HG02973 (cell line): ENCODE data around the gene RSPH3.
"Not testable (repeated sequence)": the region's sequence is repeated elsewhere in the genome, so short reads cannot be mapped to it uniquely, and the experiment has no call there.

ENCODE experiments used
- ATAC-seq: cut with Tn5 transposase; IDR thresholded peaks from one replicate; pipeline ENCODE4 v1.9.1; 2021; ENCODE audit warnings: moderate library complexity; ENCODE audit not compliant: unreplicated experiment

RSPH3 gene

DNA sequence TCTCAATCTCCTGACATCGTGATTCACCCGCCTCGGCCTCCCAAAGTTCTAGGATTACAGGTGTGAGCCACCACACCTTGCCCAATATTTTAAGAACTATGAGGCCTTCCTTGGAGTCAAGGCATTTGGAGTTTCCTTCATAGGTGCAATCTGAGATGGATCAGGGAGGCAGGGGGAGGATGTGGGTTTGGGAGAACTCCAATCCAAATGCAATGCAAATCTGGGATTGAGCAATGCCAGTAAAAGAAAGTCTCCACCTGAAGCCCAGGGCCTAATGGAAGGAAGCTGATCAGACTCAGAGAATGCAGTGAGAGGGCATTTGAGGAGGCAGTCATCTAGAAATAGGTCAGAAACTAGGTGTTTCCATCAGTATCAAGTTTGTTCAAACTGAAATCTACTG is 21.2 kb downstream of the RSPH3 start:
- no peak for ATAC-seq

DNA sequence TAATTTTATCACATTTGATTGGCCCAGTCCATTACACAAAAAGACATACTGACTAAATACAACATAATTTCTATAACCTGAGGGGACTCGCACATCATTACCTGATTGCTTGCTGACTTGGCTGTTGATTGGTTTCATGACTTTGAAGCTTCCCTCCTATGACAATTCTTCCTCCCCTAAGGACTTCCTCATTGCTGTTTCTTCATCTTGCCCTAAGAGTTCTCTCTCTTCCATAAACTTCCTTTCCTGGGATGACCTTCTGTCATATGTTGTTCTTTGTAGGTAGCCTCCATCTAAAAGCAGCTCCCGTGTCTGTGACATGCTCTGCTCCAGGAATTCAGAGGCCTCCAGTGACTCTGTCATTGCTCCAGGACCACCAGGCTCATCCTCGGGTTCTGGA is 22.6 kb downstream of the RSPH3 start:
- ATAC-seq, result no peak

DNA sequence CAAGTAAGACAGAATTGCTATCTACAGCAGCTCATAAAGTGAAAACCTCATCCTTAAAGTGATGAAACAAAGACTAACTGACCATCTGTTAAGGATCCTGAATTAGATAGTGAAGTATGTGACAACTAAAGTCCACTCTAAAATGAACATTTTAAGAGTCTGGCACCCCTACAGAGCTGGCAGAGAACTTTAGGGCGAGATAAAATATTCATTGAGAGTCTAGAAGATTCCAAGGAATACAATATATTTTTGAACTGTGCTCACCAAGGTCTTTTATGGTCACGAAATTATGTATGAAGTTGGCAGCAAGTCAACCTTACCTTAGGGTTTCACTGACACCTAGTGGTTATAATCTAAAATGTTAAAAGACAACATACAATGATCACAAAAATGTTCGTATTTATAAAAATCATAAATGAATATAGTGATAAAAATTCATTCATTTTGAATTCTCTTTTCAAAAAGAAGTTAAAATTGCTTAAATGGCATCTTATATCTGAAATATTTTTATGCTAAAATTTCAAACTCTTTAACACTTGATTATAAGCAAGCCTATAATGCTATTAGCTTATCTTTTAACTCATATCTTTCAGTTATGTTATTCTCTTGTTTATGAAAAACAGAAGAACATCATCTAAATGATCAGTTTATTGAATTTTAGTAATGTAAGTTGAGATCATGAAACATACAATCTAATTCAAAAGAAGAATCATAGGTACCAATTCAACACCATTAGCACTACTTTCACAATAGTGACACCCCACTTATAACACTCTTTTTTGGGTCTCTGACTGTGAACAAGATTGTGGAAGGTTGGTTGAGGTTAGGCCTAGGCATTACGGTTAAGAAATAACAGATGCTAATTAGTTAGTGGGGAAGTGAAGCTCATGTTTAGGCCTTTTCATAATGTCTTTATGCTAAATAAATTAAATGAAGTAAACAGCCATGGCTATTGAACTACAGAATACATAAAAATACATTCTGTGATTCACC is 27.5 kb downstream of the RSPH3 start:
- ATAC-seq, result no peak

DNA sequence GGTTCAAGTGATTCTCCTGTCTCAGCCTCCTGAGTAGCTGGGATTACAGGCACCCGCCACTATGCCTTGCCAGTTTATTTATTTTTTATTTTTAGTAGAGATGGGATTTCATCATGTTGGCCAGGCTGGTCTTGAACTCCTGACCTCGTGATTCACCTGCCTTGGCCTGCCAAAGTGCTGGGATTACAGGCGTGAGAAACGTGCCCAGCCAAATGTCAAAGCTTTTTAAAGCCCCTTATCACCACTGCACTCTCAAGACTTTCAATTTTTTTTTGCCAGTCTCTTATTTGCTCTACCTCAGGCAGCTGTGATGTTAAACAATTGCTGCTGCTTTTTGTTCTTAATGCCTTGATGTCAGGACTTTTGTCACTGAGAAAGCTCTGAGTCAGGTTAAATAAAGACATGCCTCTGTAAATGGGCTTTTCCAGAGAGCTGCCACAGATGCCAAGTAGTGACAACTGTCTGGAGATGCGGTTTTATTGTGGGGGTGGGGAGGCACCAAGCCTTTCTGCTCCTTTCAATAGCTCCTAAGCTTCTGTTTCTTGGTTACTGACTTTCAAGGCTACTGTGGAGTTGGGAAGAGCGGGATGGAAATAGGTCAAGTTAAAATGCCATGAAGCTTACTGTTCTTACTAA is 29.2 kb downstream of the RSPH3 start:
- no peak for ATAC-seq

DNA sequence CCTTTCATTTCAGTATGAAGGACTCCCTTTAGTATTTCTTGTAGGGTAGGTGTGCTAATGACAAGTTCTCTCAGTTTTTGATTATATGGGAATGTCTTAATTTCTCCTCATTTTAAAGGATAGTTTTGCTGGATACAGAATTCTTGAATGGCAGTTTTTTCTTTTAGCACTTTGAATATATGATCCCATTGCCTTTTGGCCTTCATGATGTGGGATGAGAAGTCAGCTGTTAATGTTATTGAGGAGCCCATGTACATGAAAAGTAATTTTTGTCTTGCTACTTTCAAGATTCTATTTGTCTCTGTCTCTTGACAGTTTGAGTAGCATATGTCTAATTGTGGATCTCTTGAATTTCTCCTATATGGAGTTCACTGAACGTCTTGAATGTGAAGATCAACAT is 30.9 kb downstream of the RSPH3 start:
- no peak for ATAC-seq

DNA sequence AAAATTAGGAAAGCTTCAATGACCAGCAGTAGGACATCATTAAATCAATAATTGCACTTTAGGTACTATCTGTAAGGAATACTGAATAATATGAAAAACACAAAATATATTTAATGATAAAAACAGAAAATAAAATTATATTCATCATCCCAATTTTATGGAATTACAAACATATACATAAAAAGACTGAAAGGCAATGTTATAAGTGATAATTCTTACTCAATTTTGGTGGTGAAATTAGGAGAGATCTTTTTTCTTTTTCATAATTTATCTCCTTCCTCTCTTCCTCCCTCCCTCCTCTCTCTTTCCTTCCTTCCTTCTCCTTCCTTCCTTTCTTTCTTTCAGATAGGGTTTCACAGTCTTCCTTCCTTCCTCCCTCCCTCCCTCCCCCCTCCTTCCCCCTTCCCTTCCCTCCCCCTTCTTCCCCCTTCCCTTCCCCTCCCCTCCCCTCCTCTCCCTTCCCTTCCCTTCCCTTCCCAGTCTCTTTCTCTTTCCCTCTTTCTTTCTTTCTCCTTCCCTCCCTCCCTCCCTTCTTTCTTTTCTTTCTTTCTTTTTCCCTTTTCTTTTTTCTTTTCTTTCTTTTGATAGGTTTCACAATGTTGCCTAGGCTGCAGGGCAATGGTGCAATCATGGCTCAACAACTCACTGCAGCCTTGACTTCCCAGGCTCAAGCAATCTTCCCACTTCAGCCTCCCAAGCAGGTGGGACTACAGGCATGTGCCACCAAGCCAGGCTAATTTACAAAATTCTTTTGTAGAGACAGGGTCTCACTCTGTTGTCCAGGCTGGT is 36.8 kb downstream of the RSPH3 start:
- ATAC-seq, result no peak

DNA sequence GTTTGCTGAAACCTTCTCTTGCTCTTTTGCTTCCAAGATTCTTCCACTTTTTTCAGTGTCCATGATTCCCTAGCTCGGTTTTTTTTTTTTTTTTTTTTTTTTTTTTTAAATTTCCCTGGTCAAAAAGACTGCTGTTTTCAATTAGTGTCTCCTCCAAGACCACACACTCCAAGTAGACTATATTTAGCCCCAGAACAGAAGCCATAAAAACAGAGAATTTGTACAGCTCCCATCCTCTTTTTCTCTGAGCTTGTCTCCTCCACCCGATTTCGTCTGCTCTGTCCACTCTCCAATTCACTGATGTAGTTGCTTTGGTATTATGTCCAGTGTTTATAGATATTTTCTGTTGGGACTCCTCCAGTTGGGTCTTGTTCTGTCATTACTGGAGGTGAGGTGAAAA is 37.6 kb downstream of the RSPH3 start:
- ATAC-seq, result no peak

DNA sequence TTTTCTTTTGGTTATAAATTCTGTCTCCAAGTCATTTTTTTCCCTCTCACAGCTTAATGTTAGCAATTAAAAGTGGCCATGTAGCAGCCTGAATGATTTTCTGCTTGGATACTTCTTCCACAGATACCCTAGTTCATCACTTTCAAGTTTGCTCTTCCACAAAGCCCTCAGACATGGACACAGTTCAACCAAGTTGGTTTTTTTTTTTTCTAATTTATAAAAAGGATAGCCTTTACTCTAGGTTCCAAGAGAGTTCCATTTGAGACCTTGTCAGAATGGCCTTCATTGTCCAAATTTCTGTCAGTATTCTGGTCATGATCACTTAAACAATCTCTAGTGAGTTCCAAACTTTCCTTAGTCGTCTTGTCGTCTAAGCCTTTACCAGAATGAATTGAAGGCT is 40.0 kb downstream of the RSPH3 start:
- no peak for ATAC-seq

DNA sequence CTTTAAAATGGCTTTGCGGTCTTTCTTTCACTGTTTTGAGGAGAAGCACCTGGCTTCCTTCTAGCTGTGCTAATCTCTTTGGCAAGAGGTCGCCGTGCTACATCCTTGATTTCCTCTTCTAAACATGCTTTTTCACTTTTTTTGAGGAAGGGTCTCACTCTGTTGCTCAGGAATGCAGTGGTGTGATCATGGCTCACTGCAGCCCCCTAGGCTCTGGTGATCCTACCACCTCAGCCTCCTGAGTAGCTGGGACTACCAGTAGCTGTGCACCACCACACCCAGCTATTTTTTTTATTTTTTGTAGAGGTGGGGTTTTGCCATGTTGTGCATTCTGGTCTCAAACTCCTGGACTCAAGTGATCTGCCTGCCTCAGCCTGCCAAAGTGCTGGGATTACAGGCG is 40.5 kb downstream of the RSPH3 start:
- no peak for ATAC-seq

DNA sequence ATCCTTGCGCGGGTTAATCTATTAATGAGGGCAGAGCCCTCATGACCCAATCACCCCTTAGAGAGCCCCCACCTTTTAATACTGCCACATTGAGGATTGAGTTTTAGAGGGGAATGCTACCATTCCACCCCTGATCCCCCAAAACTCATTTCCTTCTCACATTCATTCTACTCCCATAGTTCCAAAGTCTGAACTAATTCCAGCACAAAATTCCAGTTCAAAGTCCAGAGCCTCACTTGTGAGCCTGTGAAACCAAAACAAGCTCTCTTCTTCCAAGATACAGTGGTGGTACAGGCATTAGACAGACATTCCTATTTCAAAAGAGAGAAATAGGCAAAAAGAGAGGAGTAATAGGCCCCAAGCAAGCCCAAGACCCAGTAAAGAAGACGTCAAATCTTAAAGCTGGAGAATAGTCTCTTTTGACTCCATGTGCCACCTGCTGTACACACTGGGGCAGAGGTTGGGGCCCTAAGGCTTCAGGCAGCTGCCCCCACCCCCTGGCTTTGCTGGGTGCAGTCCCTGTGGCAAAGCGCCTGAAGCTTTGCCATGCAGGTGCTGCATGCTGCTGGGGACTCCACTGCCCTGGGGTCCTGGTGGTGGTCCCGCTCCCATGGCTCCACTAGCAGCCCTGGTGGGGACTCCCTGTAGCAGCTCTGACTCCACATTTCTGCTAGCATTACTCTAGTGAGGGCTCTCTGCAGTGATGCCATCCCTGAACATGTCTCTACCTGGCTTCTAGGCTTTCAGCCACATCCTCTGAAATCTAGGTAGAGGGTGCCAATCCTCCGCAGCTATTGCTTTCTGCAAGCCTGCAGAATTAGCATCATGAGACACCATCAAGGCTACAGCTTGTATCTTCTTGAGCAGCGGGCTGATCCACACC is 41.3 kb downstream of the RSPH3 start:
- ATAC-seq, result no peak

DNA sequence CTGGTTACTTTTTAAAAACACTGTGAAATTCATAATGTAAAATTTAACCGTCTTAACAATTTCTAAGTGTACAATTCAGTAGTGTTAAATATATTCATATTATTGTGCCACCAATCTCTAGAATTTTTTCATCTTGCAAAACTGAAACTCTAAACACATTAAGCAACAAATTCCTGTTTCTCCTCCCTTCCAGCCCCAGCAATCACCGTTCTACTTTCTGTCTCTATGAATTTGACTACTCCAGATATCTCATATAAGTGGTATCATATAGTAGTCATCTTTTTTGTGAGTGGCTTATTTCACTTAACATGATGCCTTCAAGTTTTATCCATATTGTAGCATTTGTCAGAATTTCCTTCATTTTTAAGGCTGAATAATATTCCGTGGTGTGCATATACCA is 44.7 kb downstream of the RSPH3 start:
- ATAC-seq, result no peak

DNA sequence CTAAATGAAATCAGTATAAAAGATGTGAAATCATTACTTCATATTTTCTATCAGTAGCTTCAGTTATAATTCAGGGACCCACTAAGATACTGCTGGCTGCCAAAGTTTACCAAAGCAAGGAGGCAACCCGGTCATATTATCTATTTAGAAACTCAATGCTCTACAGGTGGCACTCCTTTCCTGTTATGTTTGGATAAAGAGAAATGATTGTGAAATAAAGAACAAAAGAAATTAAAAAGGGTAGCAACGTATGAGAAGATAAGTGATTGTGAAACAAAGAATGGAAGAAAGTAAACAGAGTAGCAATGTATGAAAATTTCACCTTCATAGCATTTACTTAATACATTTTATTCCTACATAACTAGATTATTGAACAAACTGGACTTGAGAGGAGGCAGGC is 45.2 kb downstream of the RSPH3 start:
- ATAC-seq, result no peak

DNA sequence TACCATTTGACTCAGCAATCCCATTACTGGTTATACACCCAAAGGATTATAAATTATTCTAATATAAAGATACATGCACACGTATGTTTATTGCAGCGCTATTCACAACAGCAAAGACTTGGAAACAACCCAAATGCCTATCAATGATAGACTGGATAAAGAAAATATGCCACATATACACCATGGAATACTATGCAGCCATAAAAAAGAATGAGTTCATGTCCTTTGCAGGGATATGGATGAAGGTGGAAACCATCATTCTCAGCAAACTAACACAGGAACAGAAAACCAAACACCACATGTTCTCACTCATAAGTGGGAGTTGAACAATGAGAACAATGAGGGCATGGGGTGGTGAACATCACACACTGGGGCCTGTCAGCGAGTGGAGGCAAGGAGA is 48.0 kb downstream of the RSPH3 start:
- ATAC-seq, result not testable (repeated sequence)

DNA sequence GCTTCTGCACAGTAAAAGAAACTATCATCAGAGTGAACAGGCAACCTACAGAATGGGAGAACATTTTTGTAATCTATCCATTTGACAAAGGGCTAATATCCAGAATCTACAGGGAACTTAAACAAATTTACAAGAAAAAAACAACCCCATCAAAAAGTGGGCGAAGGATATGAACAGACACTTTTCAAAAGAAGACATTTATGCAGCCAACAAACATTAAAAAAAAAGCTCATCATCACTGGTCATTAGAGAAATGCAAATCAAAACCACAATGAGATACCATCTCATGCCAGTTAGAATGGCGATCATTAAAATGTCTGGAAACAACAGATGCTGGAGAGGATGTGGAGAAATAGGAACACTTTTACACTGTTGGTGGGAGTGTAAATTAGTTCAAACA is 48.4 kb downstream of the RSPH3 start:
- not testable (repeated sequence) for ATAC-seq

DNA sequence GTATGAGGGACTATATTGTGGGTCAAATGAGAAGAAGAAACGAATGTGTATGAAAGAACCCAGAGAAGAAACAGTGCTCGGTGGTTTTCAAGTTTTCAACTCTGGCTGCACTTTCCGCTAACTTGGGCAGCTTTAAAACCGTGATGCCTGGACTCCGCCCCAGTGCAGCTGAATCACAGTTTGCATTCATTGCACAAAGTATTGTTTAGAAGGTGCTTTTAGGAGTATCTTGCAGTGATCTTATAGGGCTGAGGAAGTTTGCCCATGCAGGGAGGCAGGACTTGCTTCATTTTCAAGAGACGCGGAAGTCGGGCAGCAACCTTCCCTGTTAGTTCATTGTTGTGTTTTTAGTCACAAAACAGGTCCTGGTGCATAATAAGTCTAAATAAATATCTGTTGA is 52.7 kb downstream of the RSPH3 start:
- no peak for ATAC-seq

DNA sequence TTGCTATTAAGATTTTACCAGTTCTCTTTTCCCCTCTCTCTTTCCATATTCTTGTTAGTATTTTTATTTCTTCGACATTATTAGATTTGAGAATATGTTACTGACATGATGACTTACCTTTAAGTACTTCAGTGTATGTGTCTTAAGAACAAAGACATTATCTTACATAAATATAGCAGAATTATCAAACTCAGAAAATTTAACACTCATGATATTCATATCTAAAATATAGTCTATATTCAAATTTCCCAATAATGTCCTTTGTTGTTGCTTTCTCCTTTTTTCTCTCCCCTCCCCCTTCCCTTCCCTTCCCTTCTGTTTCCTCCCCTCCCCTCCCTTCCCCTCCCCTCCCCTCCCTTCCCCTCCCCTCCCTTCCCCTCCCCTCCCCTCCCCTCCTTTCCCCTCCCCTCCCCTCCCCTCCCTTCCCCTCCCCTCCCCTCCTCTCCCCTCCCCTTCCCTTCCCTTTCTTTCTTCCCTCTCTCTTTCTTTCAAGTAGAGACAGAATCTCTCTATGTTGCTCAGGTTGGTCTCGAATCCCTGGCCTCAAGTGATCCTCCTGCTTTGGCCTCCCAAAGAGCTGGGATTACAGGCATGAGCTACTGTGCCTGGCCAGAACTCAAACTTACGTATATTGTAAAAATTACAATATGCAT is 56.5 kb downstream of the RSPH3 start:
- ATAC-seq, result no peak

DNA sequence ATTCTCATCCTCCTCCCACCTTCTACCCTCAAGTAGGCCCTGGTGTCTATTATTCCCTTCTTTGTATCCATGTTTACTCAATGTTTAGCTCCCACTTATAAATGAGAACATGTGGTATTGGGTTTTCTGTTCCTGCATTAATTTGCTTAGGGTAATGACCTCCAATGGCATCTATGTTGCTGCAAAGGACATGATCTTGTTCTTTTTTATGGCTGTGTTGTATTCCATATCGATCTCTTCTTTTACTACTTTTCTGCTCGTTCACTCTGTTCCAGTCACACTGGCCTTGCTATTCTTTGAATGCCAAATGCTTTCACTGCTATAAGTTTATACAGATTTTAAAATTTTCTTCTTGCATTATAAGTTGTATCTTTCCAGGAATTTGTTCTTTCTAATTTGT is 57.7 kb downstream of the RSPH3 start:
- no peak for ATAC-seq

DNA sequence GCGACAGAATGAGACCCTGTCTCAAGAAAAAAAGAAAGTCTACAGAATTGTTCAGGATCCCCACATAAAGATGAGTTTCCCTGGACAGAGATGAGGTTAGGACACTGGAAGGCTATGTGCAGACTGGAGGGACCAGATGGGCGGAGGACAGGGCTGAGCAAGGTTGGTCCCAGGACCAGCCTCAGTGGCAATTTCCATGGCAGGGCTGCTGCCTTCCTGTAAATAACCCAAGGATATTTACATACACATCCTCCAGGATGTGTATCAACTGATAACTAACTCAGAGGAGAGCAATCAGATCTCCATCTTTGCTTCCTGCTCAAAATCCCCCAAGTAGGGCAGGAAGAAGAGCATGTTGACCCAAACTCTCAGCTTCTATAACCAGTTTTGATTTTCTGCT is 58.8 kb downstream of the RSPH3 start:
- ATAC-seq, result no peak

DNA sequence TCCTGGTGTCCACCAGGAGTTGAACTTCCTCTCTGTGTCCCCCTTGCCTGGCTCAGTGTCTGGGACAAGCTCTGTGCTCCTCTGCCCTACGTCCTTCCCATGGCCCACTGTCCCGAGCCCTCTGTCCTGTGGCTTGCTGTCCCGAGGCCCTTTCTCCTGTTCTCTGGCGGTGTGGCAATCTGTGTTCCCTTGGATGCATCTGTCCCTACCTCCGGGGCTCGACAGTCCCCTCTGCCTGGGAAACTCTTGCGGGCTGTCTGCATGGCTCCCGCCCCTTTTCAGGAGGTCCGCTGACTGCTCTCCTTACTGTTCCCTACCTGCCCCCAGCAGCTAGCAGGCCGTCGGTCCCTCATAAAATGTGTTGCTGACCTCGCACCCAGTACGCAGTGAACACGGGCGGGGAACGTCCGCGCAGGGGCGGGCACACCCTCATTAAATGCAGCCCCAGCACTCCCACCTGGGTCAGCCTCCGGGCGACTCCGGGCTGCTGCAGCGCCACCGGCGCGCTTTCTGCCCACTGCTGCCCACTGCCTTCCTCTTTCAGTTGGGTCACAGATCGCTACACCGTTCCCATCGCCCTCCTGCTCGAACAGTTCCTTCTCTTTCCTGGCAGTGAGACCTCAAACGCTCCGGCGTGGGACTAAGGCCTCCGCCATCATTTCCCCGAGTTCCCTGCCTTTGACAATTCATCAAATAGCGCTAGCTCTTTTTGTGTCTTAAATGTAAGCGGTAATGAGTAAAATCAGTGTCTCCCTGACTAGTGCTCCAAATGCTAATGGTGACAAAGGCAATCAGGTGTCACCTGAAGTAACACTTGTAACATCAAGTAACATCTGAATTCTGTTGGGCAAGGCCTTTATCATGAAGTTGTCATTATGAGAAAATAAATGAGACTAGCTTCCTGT is 60.5 kb downstream of the RSPH3 start:
- no peak for ATAC-seq
